Esophagus squamous epithelium (tissue), 5 donors: ENCODE data around the gene NMNAT2. TPM values are rescaled to one million over a fixed set of nuclear protein-coding genes. Genes with fewer than 3 reads are reported as not detected.

Experiments used
- DNase-seq: peaks from one replicate; lab custom pipeline; 2025; lab: John Stamatoyannopoulos, UW
- H3K27ac ChIP-seq, 4 donors: fragments of 200-600 bp; sonication (generic); one replicate each; pipeline ENCODE4 v1.5.1; 2016 to 2019; ENCODE audit warnings: mild to moderate bottlenecking in 1 of 4
- H3K27me3 ChIP-seq, 4 donors: fragments of 200-600 bp; sonication (generic); 1 replicate in 3 of 4; 2 replicates in 1 of 4; pipeline versions ENCODE4 v1.5.1 to v1.6.0; 2017 to 2021; ENCODE audit warnings: antibody characterized with exemption in 1 of 4
- H3K36me3 ChIP-seq, 3 donors: fragments of 200-600 bp; sonication (generic); one replicate each; pipeline ENCODE4 v1.5.1; 2016 to 2019
- H3K4me1 ChIP-seq, 3 donors: fragments of 200-600 bp; sonication (generic); one replicate each; pipeline ENCODE4 v1.5.1; 2017 to 2019
- H3K4me3 ChIP-seq, 4 donors: fragments of 200-600 bp; sonication (generic); 1 replicate in 3 of 4; 2 replicates in 1 of 4; pipeline ENCODE4 v1.5.1; 2016 to 2019; ENCODE audit warnings: mild to moderate bottlenecking in 2 of 4, moderate library complexity in 1 of 4
- H3K9me3 ChIP-seq, 3 donors: fragments of 200-600 bp; sonication (generic); one replicate each; pipeline ENCODE4 v1.5.1; 2016 to 2019
- POLR2A ChIP-seq, 4 donors: fragments of 450-650 bp; IDR thresholded peaks; one replicate each; pipeline ENCODE4 v1.6.1; 2017; ENCODE audit warnings: antibody characterized with exemption in 4 of 4, mild to moderate bottlenecking in 4 of 4, moderate library complexity in 3 of 4
- WGBS, 2 donors: methylation state at CpG; one replicate each; pipeline ENCODE4 v1.1.5; 2018; 5-methylcytosine and 5-hydroxymethylcytosine counted together
- intact Hi-C: fragments of 100-400 bp; cut with DNase I; formaldehyde crosslinking; loops from one replicate; pipeline ENCODE4 v1.15.0; 2022
- total RNA-seq, 4 donors: library from RNA; depleted of rRNA; stranded (reverse); fragments of >200 nt; gene quantifications; one replicate each; pipeline ENCODE4 v1.1.0, GENCODE V29; 2016
- TF ChIP-seq, protein P1 (sequence below), 6 experiments: fragments of 450-650 bp in 4 of 6; fragments of 200-600 bp in 2 of 6; sonication (generic) in 2 of 6; IDR thresholded peaks; one replicate each; pipeline ENCODE4 v1.5.1; 2016 to 2019; ENCODE audit warnings: antibody characterized with exemption in 6 of 6, mild to moderate bottlenecking in 4 of 6, moderate library complexity in 4 of 6
- donor health status: DM: yes; HTN: yes; CAD: no.

The NMNAT2 gene
- total RNA-seq, 4 donors from 2014 or later = 0.18 to 1.1 (median 0.26) TPM; not detected in 1

DNA sequence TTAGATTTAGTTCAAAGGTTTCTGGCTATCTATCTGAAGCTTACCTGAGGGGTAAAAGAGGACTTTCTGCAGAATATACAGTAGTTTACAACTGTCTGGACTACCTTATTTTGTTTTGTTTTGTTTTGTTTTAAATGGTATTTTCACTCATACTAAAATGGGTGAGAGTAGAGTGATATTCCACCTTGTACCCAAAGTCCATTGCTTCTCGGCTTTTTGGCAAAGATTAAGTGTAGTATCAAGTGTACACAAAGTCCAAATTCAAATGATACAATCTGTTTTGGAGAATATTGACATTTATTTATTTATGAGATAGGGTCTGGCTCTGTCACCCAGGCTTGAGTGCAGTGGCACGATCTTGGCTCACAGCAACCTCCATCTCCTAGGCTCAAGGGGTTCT, 42.4 kb upstream of the NMNAT2 start:
- intact Hi-C loops = no loop called here

DNA sequence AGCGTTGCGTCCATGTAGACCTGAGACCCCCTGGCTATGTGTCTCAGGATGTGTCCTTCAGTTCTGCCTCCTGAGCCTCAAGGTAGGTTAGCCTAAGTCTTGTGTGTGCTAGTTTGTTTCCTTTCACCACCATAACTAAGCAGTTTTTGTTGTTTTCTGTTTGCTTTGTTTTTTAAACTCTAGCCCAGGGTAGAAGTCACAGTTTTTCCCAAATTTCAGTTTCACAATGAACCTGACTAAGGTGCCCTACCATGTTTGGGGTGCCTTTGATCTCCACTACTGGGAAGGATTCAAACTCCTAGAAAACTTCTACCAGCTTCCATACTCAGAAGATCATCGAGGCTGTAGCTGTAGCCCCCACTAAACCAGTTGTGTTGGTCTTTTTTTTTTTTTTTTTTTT, 39.3 kb upstream of the NMNAT2 start:
- TF ChIP-seq, protein P1, sequence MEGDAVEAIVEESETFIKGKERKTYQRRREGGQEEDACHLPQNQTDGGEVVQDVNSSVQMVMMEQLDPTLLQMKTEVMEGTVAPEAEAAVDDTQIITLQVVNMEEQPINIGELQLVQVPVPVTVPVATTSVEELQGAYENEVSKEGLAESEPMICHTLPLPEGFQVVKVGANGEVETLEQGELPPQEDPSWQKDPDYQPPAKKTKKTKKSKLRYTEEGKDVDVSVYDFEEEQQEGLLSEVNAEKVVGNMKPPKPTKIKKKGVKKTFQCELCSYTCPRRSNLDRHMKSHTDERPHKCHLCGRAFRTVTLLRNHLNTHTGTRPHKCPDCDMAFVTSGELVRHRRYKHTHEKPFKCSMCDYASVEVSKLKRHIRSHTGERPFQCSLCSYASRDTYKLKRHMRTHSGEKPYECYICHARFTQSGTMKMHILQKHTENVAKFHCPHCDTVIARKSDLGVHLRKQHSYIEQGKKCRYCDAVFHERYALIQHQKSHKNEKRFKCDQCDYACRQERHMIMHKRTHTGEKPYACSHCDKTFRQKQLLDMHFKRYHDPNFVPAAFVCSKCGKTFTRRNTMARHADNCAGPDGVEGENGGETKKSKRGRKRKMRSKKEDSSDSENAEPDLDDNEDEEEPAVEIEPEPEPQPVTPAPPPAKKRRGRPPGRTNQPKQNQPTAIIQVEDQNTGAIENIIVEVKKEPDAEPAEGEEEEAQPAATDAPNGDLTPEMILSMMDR (IDR thresholded peaks at IDR 0.05) = no peak
- no peak for TF ChIP-seq POLR2A (IDR thresholded peaks at IDR 0.05)
- Histone ChIP-seq H3K4me1 (peaks cover 0 to 10% (median 0%) of the 10 kb centered on the region in 3 donors), H3K4me3 (no peak overlapping the region), H3K36me3 (no peaks in the 10 kb centered on the region), H3K27ac (no peak overlapping the region), H3K9me3 (no peaks in the 10 kb centered on the region), H3K27me3 (peaks cover 0 to 21% (median 0%) of the 10 kb centered on the region in 4 donors)
- DNase-seq = no peak
- WGBS, 2 donors = 82 to 83% methylated on average over 3 of the region's 3 CpGs
- intact Hi-C loops = no loop called here

More for the DNA sequence above, 42.4 kb upstream of the NMNAT2 start:
- Histone ChIP-seq H3K9me3 (no peaks in the 10 kb centered on the region), H3K36me3 (no peaks in the 10 kb centered on the region), H3K4me1 (peaks cover 0 to 10% (median 0%) of the 10 kb centered on the region in 3 donors), H3K4me3 (no peak overlapping the region), H3K27ac (no peak overlapping the region), H3K27me3 (peaks cover 0 to 23% (median 0%) of the 10 kb centered on the region in 4 donors)
- no peak for TF ChIP-seq POLR2A (IDR thresholded peaks at IDR 0.05)
- TF ChIP-seq, protein P1 (IDR thresholded peaks at IDR 0.05) = no peak
- no peak for DNase-seq
- 81 to 84% methylated on average over 2 of the region's 2 CpGs for WGBS, 2 donors

DNA sequence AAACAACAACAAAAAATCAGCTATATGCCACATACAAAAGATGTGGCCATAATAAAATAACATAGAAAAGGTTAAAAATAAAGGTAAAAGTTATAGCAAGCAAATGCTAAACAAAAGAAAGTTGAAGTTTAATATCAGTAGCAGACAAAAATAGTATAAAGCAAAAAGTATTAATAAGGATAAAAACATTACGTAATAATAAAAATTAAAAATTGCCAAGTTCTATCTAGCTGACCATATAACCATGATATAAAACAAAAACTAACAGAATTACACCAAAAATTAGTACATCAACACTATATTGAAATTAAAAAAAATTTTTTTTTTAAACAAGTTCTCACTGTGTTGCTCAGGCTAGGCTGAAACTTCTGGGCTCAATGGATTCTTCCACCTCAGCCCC, 38.6 kb upstream of the NMNAT2 start:
- WGBS, 2 donors = 90 to 93% methylated on average over 1 of the region's 1 CpG
- peaks cover 0 to 21% (median 0%) of the 10 kb centered on the region in 4 donors for H3K27me3 ChIP-seq
- no peak for DNase-seq
- H3K4me1 ChIP-seq = peaks cover 0 to 8% (median 0%) of the 10 kb centered on the region in 3 donors
- TF ChIP-seq POLR2A (IDR thresholded peaks at IDR 0.05) = no peak
- TF ChIP-seq, protein P1 (IDR thresholded peaks at IDR 0.05) = no peak
- H3K9me3 ChIP-seq = no peaks in the 10 kb centered on the region
- H3K36me3 ChIP-seq = no peaks in the 10 kb centered on the region
- no peak overlapping the region for H3K4me3 ChIP-seq
- H3K27ac ChIP-seq = no peak overlapping the region
- intact Hi-C loops = no loop called here

DNA sequence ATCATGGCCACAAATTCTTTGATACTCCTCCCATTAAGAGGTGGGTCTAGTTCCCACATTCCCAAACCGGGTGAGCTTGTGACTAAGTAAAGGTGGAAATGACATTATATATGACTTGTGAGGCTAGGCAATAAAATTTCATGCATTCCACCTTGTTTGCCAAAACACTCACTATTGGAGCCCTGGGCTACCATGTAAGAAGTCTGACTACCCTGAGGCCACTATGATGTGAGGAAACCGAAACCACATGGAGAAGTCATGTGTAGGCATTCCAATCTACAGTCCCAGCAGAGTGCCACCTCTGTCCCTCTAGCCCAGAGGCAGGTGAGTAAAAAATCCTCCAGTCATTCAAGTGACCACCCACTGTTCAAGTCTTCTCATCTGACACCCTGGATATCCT, 36.2 kb upstream of the NMNAT2 start:
- intact Hi-C loops = no loop called here
- no peak overlapping the region for H3K27ac ChIP-seq
- WGBS, 2 donors = 56 to 69% methylated on average over 2 of the region's 2 CpGs
- no peaks in the 10 kb centered on the region for H3K36me3 ChIP-seq
- DNase-seq = no peak
- no peaks in the 10 kb centered on the region for H3K4me1 ChIP-seq
- H3K27me3 ChIP-seq = peaks cover 0 to 21% (median 0%) of the 10 kb centered on the region in 4 donors
- TF ChIP-seq POLR2A (IDR thresholded peaks at IDR 0.05) = no peak
- TF ChIP-seq, protein P1 (IDR thresholded peaks at IDR 0.05) = no peak
- H3K4me3 ChIP-seq = no peak overlapping the region
- no peaks in the 10 kb centered on the region for H3K9me3 ChIP-seq

DNA sequence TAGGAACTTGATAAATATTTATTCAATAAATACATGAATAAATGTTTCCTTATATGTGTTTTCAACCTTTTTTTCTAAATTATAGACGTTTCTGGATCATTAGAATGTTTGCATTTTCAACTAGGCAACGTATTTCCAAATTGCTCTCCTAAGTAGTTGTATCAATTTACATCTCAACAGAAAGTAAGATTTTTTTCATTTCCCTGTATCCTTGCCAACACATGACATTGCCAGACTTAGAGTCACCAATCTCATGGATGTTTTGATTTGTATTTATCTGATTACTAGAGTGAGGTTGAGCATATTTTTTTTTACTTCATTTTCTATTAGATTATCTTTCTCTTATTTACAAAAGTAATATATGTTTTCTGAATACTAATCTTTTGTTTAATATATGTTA, 31.9 kb upstream of the NMNAT2 start:
- no peak overlapping the region for H3K27ac ChIP-seq
- DNase-seq = no peak
- no peaks in the 10 kb centered on the region for H3K36me3 ChIP-seq
- 26 to 45% methylated on average over 2 of the region's 2 CpGs for WGBS, 2 donors
- H3K4me3 ChIP-seq = no peak overlapping the region
- no peaks in the 10 kb centered on the region for H3K4me1 ChIP-seq
- intact Hi-C loops = no loop called here
- no peaks in the 10 kb centered on the region for H3K9me3 ChIP-seq
- peaks cover 0 to 7% (median 0%) of the 10 kb centered on the region in 4 donors for H3K27me3 ChIP-seq
- TF ChIP-seq, protein P1 (IDR thresholded peaks at IDR 0.05) = no peak
- TF ChIP-seq POLR2A (IDR thresholded peaks at IDR 0.05) = no peak
